ENCODE data around the gene AFF4. TPM values are rescaled to one million over a fixed set of nuclear protein-coding genes. Genes with fewer than 3 reads are reported as not detected.
A peak's percentile ranks its signal among the peaks of the same experiment; 100 is the strongest.

Gene AFF4
- total RNA-seq, 2 experiments from 2014 or later: 21.6 to 42.4 TPM

- no peak overlapping the region for H3K4me3 ChIP-seq (ENCODE audit: low read depth, low read length, poor library complexity, severe bottlenecking)
- TF ChIP-seq CTCF (conservative IDR thresholded peaks at IDR 0.05; ENCODE audit: low read length): peak; percentile 85
- TF ChIP-seq EZH2phosphoT487 (IDR thresholded peaks at IDR 0.05; ENCODE audit: borderline replicate concordance, low read depth, low read length): no peak
- H3K4me2 ChIP-seq (ENCODE audit: low read length): no peak overlapping the region
- no TSS peak for BruUV-seq (replicated peaks)
- intact Hi-C loops (cut with micrococcal nuclease; ENCODE audit: unreplicated experiment): loop anchor here (5.0 kb wide), 1 partner anchor 51 kb away; the partner anchor contains the start of gene SHROOM1
- no peak overlapping the region for H2AFZ ChIP-seq (ENCODE audit: low read length)
- no peak overlapping the region for H3K27ac ChIP-seq (ENCODE audit: low read depth, low read length, poor library complexity, severe bottlenecking)
- peak; percentile 60 for DNase-seq (ENCODE audit: low spot score)
- H3K36me3 ChIP-seq (ENCODE audit: insufficient read depth, low read length): peaks cover 97% of the 10 kb centered on the region
- ChIA-PET POLR2A (interaction anchor here (0.5 to 0.7 kb wide), 5 partner anchors 45 to 382 kb away, joined by 3 read pairs; no protein-coding TSS in a partner anchor), CTCF (ENCODE audit: unreplicated experiment) (interaction anchor here (0.6 to 1.2 kb wide), 2 partner anchors 35 to 55 kb away, joined by 3 to 5 read pairs; no protein-coding TSS in a partner anchor)
- H3K79me2 ChIP-seq (ENCODE audit: insufficient read depth, low read depth, low read length): no peaks in the 10 kb centered on the region
- no peaks in the 10 kb centered on the region for H4K20me1 ChIP-seq (ENCODE audit: insufficient read depth, low read length)
- no peaks in the 10 kb centered on the region for H3K9me3 ChIP-seq (ENCODE audit: low read length)
- no peaks in the 10 kb centered on the region for H3K9me2 ChIP-seq (ENCODE audit: insufficient read depth, low read length)
- H3K4me1 ChIP-seq (ENCODE audit: insufficient read depth, low read length, poor library complexity, severe bottlenecking): peaks cover 5% of the 10 kb centered on the region
These were observed 80.1 kb downstream of the AFF4 start for GRCh38 chr5:132883261-132883834.

- Histone ChIP-seq H3K4me2 (ENCODE audit: low read length) (no peak overlapping the region), H3K79me2 (ENCODE audit: insufficient read depth, low read depth, low read length) (no peaks in the 10 kb centered on the region), H3K9me3 (ENCODE audit: low read length) (no peaks in the 10 kb centered on the region), H3K4me3 (ENCODE audit: low read depth, low read length, poor library complexity, severe bottlenecking) (no peak overlapping the region), H2AFZ (ENCODE audit: low read length) (no peak overlapping the region), H3K9me2 (ENCODE audit: insufficient read depth, low read length) (no peaks in the 10 kb centered on the region), H3K36me3 (ENCODE audit: insufficient read depth, low read length) (peaks cover 84% of the 10 kb centered on the region), H3K27ac (ENCODE audit: low read depth, low read length, poor library complexity, severe bottlenecking) (no peak overlapping the region), H3K4me1 (ENCODE audit: insufficient read depth, low read length, poor library complexity, severe bottlenecking) (no peaks in the 10 kb centered on the region), H4K20me1 (ENCODE audit: insufficient read depth, low read length) (no peaks in the 10 kb centered on the region)
- POLR2A ChIA-PET: interaction anchor here (1.1 kb wide), 1 partner anchor 13 kb away, joined by 4 read pairs; no protein-coding TSS in a partner anchor
- CTCF ChIA-PET (ENCODE audit: unreplicated experiment): no interaction called here
- no peak for TF ChIP-seq EZH2phosphoT487 (IDR thresholded peaks at IDR 0.05; ENCODE audit: borderline replicate concordance, low read depth, low read length)
- TF ChIP-seq CTCF (conservative IDR thresholded peaks at IDR 0.05; ENCODE audit: low read length): no peak
- BruUV-seq (replicated peaks): no TSS peak
- no peak for DNase-seq (ENCODE audit: low spot score)
- intact Hi-C loops (cut with micrococcal nuclease; ENCODE audit: unreplicated experiment): no loop called here
These were observed 85.5 kb downstream of the AFF4 start for GRCh38 chr5:132877938-132878337.

- intact Hi-C loops (cut with micrococcal nuclease; ENCODE audit: unreplicated experiment): no loop called here
- no peak overlapping the region for H3K4me3 ChIP-seq (ENCODE audit: low read depth, low read length, poor library complexity, severe bottlenecking)
- no peak overlapping the region for H2AFZ ChIP-seq (ENCODE audit: low read length)
- H3K9me2 ChIP-seq (ENCODE audit: insufficient read depth, low read length): no peaks in the 10 kb centered on the region
- no peaks in the 10 kb centered on the region for H3K79me2 ChIP-seq (ENCODE audit: insufficient read depth, low read depth, low read length)
- peaks cover 84% of the 10 kb centered on the region for H3K36me3 ChIP-seq (ENCODE audit: insufficient read depth, low read length)
- TF ChIP-seq EZH2phosphoT487 (IDR thresholded peaks at IDR 0.05; ENCODE audit: borderline replicate concordance, low read depth, low read length) (no peak), CTCF (conservative IDR thresholded peaks at IDR 0.05; ENCODE audit: low read length) (no peak)
- no peaks in the 10 kb centered on the region for H3K4me1 ChIP-seq (ENCODE audit: insufficient read depth, low read length, poor library complexity, severe bottlenecking)
- H4K20me1 ChIP-seq (ENCODE audit: insufficient read depth, low read length): no peaks in the 10 kb centered on the region
- ChIA-PET POLR2A (interaction anchor here (1.1 kb wide), 1 partner anchor 14 kb away, joined by 4 read pairs; no protein-coding TSS in a partner anchor), CTCF (ENCODE audit: unreplicated experiment) (no interaction called here)
- H3K27ac ChIP-seq (ENCODE audit: low read depth, low read length, poor library complexity, severe bottlenecking): no peak overlapping the region
- BruUV-seq (replicated peaks): no TSS peak
- H3K9me3 ChIP-seq (ENCODE audit: low read length): no peaks in the 10 kb centered on the region
- H3K4me2 ChIP-seq (ENCODE audit: low read length): no peak overlapping the region
- DNase-seq (ENCODE audit: low spot score): no peak
These were observed 86.0 kb downstream of the AFF4 start for GRCh38 chr5:132877466-132877865.

Measured in OCI-LY7 (cell line).